IPS-15b (cell line): ENCODE results near the gene ZC2HC1B.
"Not testable (repeated sequence)": the region's sequence is repeated elsewhere in the genome, so short reads cannot be mapped to it uniquely, and the experiment has no call there.

ENCODE experiments used
- H3K27me3 ChIP-seq: one replicate; pipeline ENCODE4 v1.6.1; 2013; ENCODE audit warnings: low read length; ENCODE audit not compliant: control insufficient read depth, insufficient read depth
- H3K36me3 ChIP-seq: one replicate; pipeline ENCODE4 v1.6.1; 2013; ENCODE audit warnings: low read length; ENCODE audit not compliant: control insufficient read depth, insufficient read depth
- H3K4me1 ChIP-seq: one replicate; pipeline ENCODE4 v1.6.1; 2013; ENCODE audit warnings: mild to moderate bottlenecking, low read length; ENCODE audit not compliant: control insufficient read depth, insufficient read depth
- H3K4me3 ChIP-seq: one replicate; pipeline ENCODE4 v1.5.1; 2013; ENCODE audit warnings: low read depth, low read length
- H3K9ac ChIP-seq: one replicate; pipeline ENCODE4 v1.6.1; 2013; ENCODE audit warnings: low read depth, mild to moderate bottlenecking, low read length
- H3K9me3 ChIP-seq: one replicate; pipeline ENCODE4 v1.6.1; 2013; ENCODE audit warnings: mild to moderate bottlenecking, low read length; ENCODE audit not compliant: control insufficient read depth, insufficient read depth

The ZC2HC1B gene

GRCh38 chr6:143843677-143843999 lies 20.6 kb upstream of the ZC2HC1B start:
- Histone ChIP-seq H3K27me3 (no peaks in the 10 kb centered on the region), H3K9ac (peak overlapping the region; percentile 80), H3K4me1 (peaks cover 3% of the 10 kb centered on the region), H3K9me3 (no peaks in the 10 kb centered on the region), H3K36me3 (peaks cover 31% of the 10 kb centered on the region), H3K4me3 (peak overlapping the region; percentile 81)

GRCh38 chr6:143844006-143844405 lies 20.3 kb upstream of the ZC2HC1B start:
- Histone ChIP-seq H3K4me3 (peak overlapping the region; percentile 81), H3K36me3 (peaks cover 32% of the 10 kb centered on the region), H3K27me3 (no peaks in the 10 kb centered on the region), H3K9ac (peak overlapping the region; percentile 80), H3K4me1 (peaks cover 3% of the 10 kb centered on the region), H3K9me3 (no peaks in the 10 kb centered on the region)

- Histone ChIP-seq H3K4me1 (peaks cover 3% of the 10 kb centered on the region), H3K4me3 (no peak overlapping the region), H3K27me3 (no peaks in the 10 kb centered on the region), H3K9me3 (no peaks in the 10 kb centered on the region), H3K36me3 (peaks cover 32% of the 10 kb centered on the region), H3K9ac (no peak overlapping the region)
These were observed 19.2 kb upstream of the ZC2HC1B start for GRCh38 chr6:143845033-143845432.

GRCh38 chr6:143851706-143852105 lies 12.6 kb upstream of the ZC2HC1B start:
- H3K9ac ChIP-seq, H3K4me3 ChIP-seq, H3K4me1 ChIP-seq, H3K9me3 ChIP-seq, H3K27me3 ChIP-seq: not testable (repeated sequence)
- peaks cover 18% of the 10 kb centered on the region for H3K36me3 ChIP-seq

- H3K9me3 ChIP-seq, H3K9ac ChIP-seq, H3K27me3 ChIP-seq, H3K4me3 ChIP-seq, H3K4me1 ChIP-seq: not testable (repeated sequence)
- H3K36me3 ChIP-seq = peaks cover 20% of the 10 kb centered on the region
These were observed 9.2 kb upstream of the ZC2HC1B start for GRCh38 chr6:143855057-143855456.

GRCh38 chr6:143856762-143857161 lies 7.5 kb upstream of the ZC2HC1B start:
- H3K9me3 ChIP-seq, H3K4me1 ChIP-seq: not testable (repeated sequence)
- peaks cover 18% of the 10 kb centered on the region for H3K36me3 ChIP-seq

GRCh38 chr6:143857651-143858050 lies 6.6 kb upstream of the ZC2HC1B start:
- H3K9ac ChIP-seq = no peak overlapping the region
- H3K9me3 ChIP-seq = no peaks in the 10 kb centered on the region
- no peak overlapping the region for H3K4me3 ChIP-seq
- no peaks in the 10 kb centered on the region for H3K27me3 ChIP-seq
- peaks cover 8% of the 10 kb centered on the region for H3K4me1 ChIP-seq
- H3K36me3 ChIP-seq = peaks cover 18% of the 10 kb centered on the region

More at GRCh38 chr6:143856762-143857161, 7.5 kb upstream of the ZC2HC1B start:
- not testable (repeated sequence) for H3K27me3 ChIP-seq, H3K9ac ChIP-seq, H3K4me3 ChIP-seq

- no peaks in the 10 kb centered on the region for H3K27me3 ChIP-seq
- H3K4me1 ChIP-seq = peaks cover 8% of the 10 kb centered on the region
- peaks cover 18% of the 10 kb centered on the region for H3K36me3 ChIP-seq
- H3K4me3 ChIP-seq = no peak overlapping the region
- H3K9ac ChIP-seq = peak overlapping the region; percentile 16
- H3K9me3 ChIP-seq = no peaks in the 10 kb centered on the region
These were observed 4.2 kb upstream of the ZC2HC1B start for GRCh38 chr6:143859891-143860660.

GRCh38 chr6:143863771-143864170 lies 503 bp upstream of the ZC2HC1B start:
- H3K4me3 ChIP-seq = no peak overlapping the region
- no peak overlapping the region for H3K9ac ChIP-seq
- H3K4me1 ChIP-seq = peaks cover 8% of the 10 kb centered on the region
- peaks cover 2% of the 10 kb centered on the region for H3K36me3 ChIP-seq
- H3K9me3 ChIP-seq = no peaks in the 10 kb centered on the region
- no peaks in the 10 kb centered on the region for H3K27me3 ChIP-seq

GRCh38 chr6:143867236-143867635 lies 3.0 kb downstream of the ZC2HC1B start:
- Histone ChIP-seq H3K9ac (no peak overlapping the region), H3K4me3 (no peak overlapping the region), H3K27me3 (no peaks in the 10 kb centered on the region), H3K36me3 (no peaks in the 10 kb centered on the region), H3K4me1 (no peaks in the 10 kb centered on the region), H3K9me3 (no peaks in the 10 kb centered on the region)

GRCh38 chr6:143868808-143869207 lies 4.5 kb downstream of the ZC2HC1B start:
- H3K36me3 ChIP-seq, H3K9ac ChIP-seq, H3K4me3 ChIP-seq, H3K9me3 ChIP-seq, H3K4me1 ChIP-seq, H3K27me3 ChIP-seq: not testable (repeated sequence)

- not testable (repeated sequence) for H3K36me3 ChIP-seq, H3K4me3 ChIP-seq, H3K27me3 ChIP-seq, H3K4me1 ChIP-seq, H3K9me3 ChIP-seq, H3K9ac ChIP-seq
These were observed 7.0 kb downstream of the ZC2HC1B start for GRCh38 chr6:143871202-143871730.
